H9 (cell line): ENCODE measurements around the gene TMEM250. TPM values are rescaled to one million over a fixed set of nuclear protein-coding genes. Genes with fewer than 3 reads are reported as not detected.

Source experiments
- DNase-seq: peaks from one replicate; pipeline ENCODE4 v3.0.0-alpha.2; 2017
- H2AFZ ChIP-seq: one replicate; pipeline ENCODE4 v1.6.1; 2013; ENCODE audit warnings: mild to moderate bottlenecking, low read length, control low read depth, moderate library complexity
- H2AK5ac ChIP-seq: 2 replicates; pipeline ENCODE4 v1.6.1; 2013; ENCODE audit warnings: low read length, control low read depth, mixed read lengths; ENCODE audit not compliant: insufficient read length
- H2BK120ac ChIP-seq: one replicate; pipeline ENCODE4 v1.6.1; 2013; ENCODE audit warnings: low read depth, mild to moderate bottlenecking, low read length, control low read depth, inconsistent platforms; ENCODE audit not compliant: poor library complexity, severe bottlenecking
- H2BK12ac ChIP-seq: 2 replicates; pipeline ENCODE4 v1.6.1; 2013; ENCODE audit warnings: low read length, control low read depth, mixed read lengths, low read depth; ENCODE audit not compliant: insufficient read length
- H2BK15ac ChIP-seq: 2 replicates; pipeline ENCODE4 v1.6.1; 2013; ENCODE audit warnings: low read depth, low read length, control low read depth
- H2BK20ac ChIP-seq: one replicate; pipeline ENCODE4 v1.6.1; 2013; ENCODE audit warnings: low read depth, mild to moderate bottlenecking, low read length, control low read depth, inconsistent platforms; ENCODE audit not compliant: poor library complexity, severe bottlenecking
- H2BK5ac ChIP-seq: 2 replicates; pipeline ENCODE4 v1.6.1; 2013; ENCODE audit warnings: low read length, control low read depth, mixed read lengths; ENCODE audit not compliant: insufficient read length
- H3K14ac ChIP-seq: 2 replicates; pipeline ENCODE4 v1.6.1; 2013; ENCODE audit warnings: low read length, control low read depth; ENCODE audit not compliant: insufficient read depth
- H3K18ac ChIP-seq: 2 replicates; pipeline ENCODE4 v1.6.1; 2013; ENCODE audit warnings: low read depth, mild to moderate bottlenecking, mixed read lengths, low read length, control low read depth; ENCODE audit not compliant: insufficient read length
- H3K23ac ChIP-seq: 2 replicates; pipeline ENCODE4 v1.6.1; 2013; ENCODE audit warnings: low read length, control low read depth, mixed read lengths, low read depth; ENCODE audit not compliant: insufficient read length
- H3K23me2 ChIP-seq: 2 replicates; pipeline ENCODE4 v1.6.1; 2013; ENCODE audit warnings: low read depth, mild to moderate bottlenecking, mixed read lengths, low read length, control low read depth; ENCODE audit not compliant: insufficient read length, poor library complexity, severe bottlenecking
- H3K27ac ChIP-seq: 2 replicates; pipeline ENCODE4 v1.5.1; 2013; ENCODE audit warnings: low read length, control low read depth, mixed read lengths, low read depth; ENCODE audit not compliant: insufficient read length
- H3K27me3 ChIP-seq: 2 replicates; pipeline ENCODE4 v1.6.1; 2013; ENCODE audit warnings: low read length, control low read depth, inconsistent platforms; ENCODE audit not compliant: insufficient read depth
- H3K4ac ChIP-seq: 2 replicates; pipeline ENCODE4 v1.6.1; 2013; ENCODE audit warnings: low read depth, mild to moderate bottlenecking, control low read depth, inconsistent platforms, low read length, moderate library complexity
- H3K4me1 ChIP-seq: 2 replicates; pipeline ENCODE4 v1.6.1; 2013; ENCODE audit warnings: low read length, control low read depth, inconsistent platforms; ENCODE audit not compliant: insufficient read depth
- H3K4me2 ChIP-seq: 2 replicates; pipeline ENCODE4 v1.6.1; 2013; ENCODE audit warnings: low read length, control low read depth, mixed read lengths; ENCODE audit not compliant: insufficient read length, insufficient read depth
- H3K56ac ChIP-seq: 2 replicates; pipeline ENCODE4 v1.6.1; 2013; ENCODE audit warnings: low read depth, mild to moderate bottlenecking, mixed read lengths, low read length, control low read depth; ENCODE audit not compliant: insufficient read length
- H3K79me1 ChIP-seq: 2 replicates; pipeline ENCODE4 v1.6.1; 2013; ENCODE audit warnings: low read depth, mild to moderate bottlenecking, moderate library complexity, low read length, control low read depth, inconsistent platforms; ENCODE audit not compliant: insufficient read depth, poor library complexity, severe bottlenecking
- H3K79me2 ChIP-seq: 2 replicates; pipeline ENCODE4 v1.6.1; 2013; ENCODE audit warnings: low read length, control low read depth, inconsistent platforms; ENCODE audit not compliant: insufficient read depth
- H3K9ac ChIP-seq: 2 replicates; pipeline ENCODE4 v1.6.1; 2013; ENCODE audit warnings: low read length, control low read depth, mixed read lengths; ENCODE audit not compliant: insufficient read length; ENCODE audit errors: extremely low read depth
- H3K9me3 ChIP-seq: one replicate; pipeline ENCODE4 v1.6.1; 2013; ENCODE audit warnings: low read depth, low read length, inconsistent platforms; ENCODE audit not compliant: control insufficient read depth
- H3T11ph ChIP-seq: one replicate; pipeline ENCODE4 v1.6.1; 2013; ENCODE audit warnings: mild to moderate bottlenecking, low read length, control low read depth, inconsistent platforms
- H4K20me1 ChIP-seq: one replicate; pipeline ENCODE4 v1.6.1; 2013; ENCODE audit not compliant: control insufficient read depth, insufficient read length, insufficient read depth
- H4K5ac ChIP-seq: 2 replicates; pipeline ENCODE4 v1.6.1; 2013; ENCODE audit warnings: low read depth, mild to moderate bottlenecking, mixed read lengths, low read length, control low read depth; ENCODE audit not compliant: insufficient read length
- H4K8ac ChIP-seq: replicated peaks from 2 replicates; pipeline ENCODE4 v1.6.1; 2013; ENCODE audit warnings: low read length, control low read depth, mixed read lengths, low read depth; ENCODE audit not compliant: insufficient read length
- H4K91ac ChIP-seq: 2 replicates; pipeline ENCODE4 v1.6.1; 2013; ENCODE audit warnings: low read depth, mild to moderate bottlenecking, moderate library complexity, mixed read lengths, low read length, control low read depth; ENCODE audit not compliant: insufficient read length
- H3K27ac Mint-ChIP-seq, 3 experiments: 2 replicates in 2 of 3; 3 replicates in 1 of 3; pipeline ENCODE4 v1.8.0; 2020 to 2021; ENCODE audit warnings: mixed read lengths in 3 of 3, mild to moderate bottlenecking in 1 of 3, moderate library complexity in 1 of 3
- H3K27me3 Mint-ChIP-seq: 2 replicates; pipeline ENCODE4 v1.8.0; 2021; ENCODE audit warnings: low read depth, mild to moderate bottlenecking, moderate library complexity, mixed read lengths
- H3K36me3 Mint-ChIP-seq, 3 experiments: 2 replicates in 2 of 3; 3 replicates in 1 of 3; pipeline ENCODE4 v1.8.0; 2020 to 2021; ENCODE audit warnings: low read depth in 3 of 3, mixed read lengths in 3 of 3; ENCODE audit not compliant: insufficient read depth in 1 of 3
- H3K4me1 Mint-ChIP-seq, 2 experiments: 2 replicates each; pipeline ENCODE4 v1.8.0; 2020; ENCODE audit warnings: mixed read lengths in 2 of 2
- H3K4me3 Mint-ChIP-seq, 2 experiments: 2 replicates in 1 of 2; 3 replicates in 1 of 2; pipeline ENCODE4 v1.8.0; 2020 to 2021; ENCODE audit warnings: mild to moderate bottlenecking in 2 of 2, mixed read lengths in 2 of 2, moderate library complexity in 1 of 2
- H3K9me3 Mint-ChIP-seq, 2 experiments: 2 replicates in 1 of 2; 3 replicates in 1 of 2; pipeline ENCODE4 v1.8.0; 2020; ENCODE audit warnings: mild to moderate bottlenecking in 2 of 2, mixed read lengths in 2 of 2, moderate library complexity in 1 of 2
- WGBS: extraction: QIAGEN DNeasy Blood & Tissue Kit; methylation state at CpG from one replicate; pipeline ENCODE4 v1.1.7; 2013; ENCODE audit warnings: missing lambda C conversion rate, low lambda C conversion rate, mixed read lengths; ENCODE audit not compliant: insufficient read length; ENCODE audit errors: extremely low coverage; 5-methylcytosine and 5-hydroxymethylcytosine counted together
- total RNA-seq: library from RNA; stranded (reverse); gene quantifications from 2 replicates; pipeline ENCODE4 v1.2.1, GENCODE V29; 2021
- TF ChIP-seq, protein P1 (sequence below): fragments of 200-600 bp; sonication (generic); conservative IDR thresholded peaks from 3 replicates; pipeline ENCODE4 v1.8.0; 2021; ENCODE audit warnings: antibody characterized with exemption, mild to moderate bottlenecking

TMEM250 gene
- total RNA-seq, 1 experiment from 2014 or later: 48.1 TPM

DNA sequence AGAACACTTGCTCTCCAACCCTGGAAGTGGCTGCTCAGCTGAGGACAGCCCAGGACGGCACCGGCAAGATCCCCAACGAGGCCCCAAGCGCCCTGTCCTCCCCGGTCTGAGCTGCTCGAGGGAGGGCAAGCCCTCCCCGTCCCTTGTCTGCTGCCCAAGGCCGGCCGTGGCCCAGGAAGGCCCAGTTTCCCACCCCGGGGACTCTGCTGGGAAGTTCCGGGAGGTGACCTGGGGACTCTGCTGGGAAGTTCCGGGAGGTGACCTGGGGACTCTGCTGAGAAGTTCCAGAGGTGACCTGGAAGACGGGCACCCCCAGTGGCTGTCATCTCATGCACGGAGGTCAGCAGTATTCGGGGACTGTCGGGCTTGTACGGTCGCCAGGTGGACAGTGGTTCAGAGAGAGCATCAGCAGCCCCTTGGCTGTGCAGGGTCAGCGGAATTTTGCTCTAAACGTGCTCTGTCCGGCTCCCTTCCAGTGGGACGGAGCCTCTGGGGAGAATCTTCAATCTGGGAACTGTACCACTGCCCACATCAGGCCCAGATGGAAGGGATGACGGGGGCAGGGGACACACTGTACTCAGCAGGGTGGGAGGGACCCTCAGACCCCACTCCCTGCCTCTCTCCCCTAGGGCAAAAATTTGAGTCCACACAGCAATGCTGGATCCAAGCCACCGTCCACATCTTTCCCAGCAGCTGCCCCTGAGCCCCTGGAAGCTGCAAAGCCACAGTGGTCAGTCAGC, 30.8 kb downstream of the TMEM250 start:
- Histone ChIP-seq H3K79me1 (no peaks in the 10 kb centered on the region), H3K9ac (no peak overlapping the region), H3K23me2 (no peaks in the 10 kb centered on the region), H2AFZ (no peak overlapping the region), H3K27me3 (no peaks in the 10 kb centered on the region), H3K14ac (no peak overlapping the region; the same call in 1 of the 2 replicates), H3K9me3 (no peaks in the 10 kb centered on the region), H2AK5ac (no peak overlapping the region), H3K4ac (no peak overlapping the region), H3K4me2 (no peak overlapping the region), H3K27ac (no peak overlapping the region), H4K91ac (no peak overlapping the region), H2BK15ac (no peak overlapping the region), H2BK12ac (no peak overlapping the region), H3T11ph (no peak overlapping the region), H2BK5ac (no peak overlapping the region), H3K4me1 (no peaks in the 10 kb centered on the region), H4K20me1 (peaks cover 4% of the 10 kb centered on the region), H4K5ac (no peak overlapping the region), H4K8ac (no peak overlapping the region), H3K56ac (no peak overlapping the region), H3K23ac (no peak overlapping the region), H3K18ac (no peak overlapping the region), H2BK120ac (no peak overlapping the region), H3K79me2 (no peaks in the 10 kb centered on the region; the same call in 1 of the 2 replicates), H2BK20ac (no peak overlapping the region)
- peak; percentile 23 for DNase-seq
- no peak overlapping the region for H3K4me3 Mint-ChIP-seq
- no peaks in the 10 kb centered on the region for H3K36me3 Mint-ChIP-seq
- H3K9me3 Mint-ChIP-seq: no peaks in the 10 kb centered on the region
- no peak overlapping the region; a peak in 1 of 7 replicates for H3K27ac Mint-ChIP-seq
- TF ChIP-seq, protein P1, sequence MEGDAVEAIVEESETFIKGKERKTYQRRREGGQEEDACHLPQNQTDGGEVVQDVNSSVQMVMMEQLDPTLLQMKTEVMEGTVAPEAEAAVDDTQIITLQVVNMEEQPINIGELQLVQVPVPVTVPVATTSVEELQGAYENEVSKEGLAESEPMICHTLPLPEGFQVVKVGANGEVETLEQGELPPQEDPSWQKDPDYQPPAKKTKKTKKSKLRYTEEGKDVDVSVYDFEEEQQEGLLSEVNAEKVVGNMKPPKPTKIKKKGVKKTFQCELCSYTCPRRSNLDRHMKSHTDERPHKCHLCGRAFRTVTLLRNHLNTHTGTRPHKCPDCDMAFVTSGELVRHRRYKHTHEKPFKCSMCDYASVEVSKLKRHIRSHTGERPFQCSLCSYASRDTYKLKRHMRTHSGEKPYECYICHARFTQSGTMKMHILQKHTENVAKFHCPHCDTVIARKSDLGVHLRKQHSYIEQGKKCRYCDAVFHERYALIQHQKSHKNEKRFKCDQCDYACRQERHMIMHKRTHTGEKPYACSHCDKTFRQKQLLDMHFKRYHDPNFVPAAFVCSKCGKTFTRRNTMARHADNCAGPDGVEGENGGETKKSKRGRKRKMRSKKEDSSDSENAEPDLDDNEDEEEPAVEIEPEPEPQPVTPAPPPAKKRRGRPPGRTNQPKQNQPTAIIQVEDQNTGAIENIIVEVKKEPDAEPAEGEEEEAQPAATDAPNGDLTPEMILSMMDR: no peak
- H3K4me1 Mint-ChIP-seq: peaks cover 20 to 42% of the 10 kb centered on the region in 2 experiments
- WGBS: no CpG with 5 or more reads among the region's 24 CpGs
- no peaks in the 10 kb centered on the region; the same call in 1 of the 2 replicates for H3K27me3 Mint-ChIP-seq
